AG04450 (cell line): ENCODE data around the gene RELCH. TPM values are rescaled to one million over a fixed set of nuclear protein-coding genes. Genes with fewer than 3 reads are reported as not detected.

ENCODE experiments used
- CTCF ChIA-PET: fragments of 300-600, 350-600 bp; formaldehyde crosslinking; extraction: SDS; loops from one replicate; lab custom pipeline; 2022; ENCODE audit warnings: antibody characterized with exemption, inconsistent platforms; lab: Charles Lee
- POLR2A ChIA-PET: fragments of 350-600 bp; formaldehyde crosslinking; extraction: SDS; loops from one replicate; lab custom pipeline; 2021; ENCODE audit warnings: antibody characterized with exemption, inconsistent platforms; lab: Yijun Ruan, JAX
- DNase-seq: peaks from one replicate; pipeline ENCODE4 v3.0.0-alpha.2; 2011; ENCODE audit warnings: low read depth, low spot score
- H3K27ac ChIP-seq: one replicate; pipeline ENCODE4 v1.5.1; 2012; ENCODE audit warnings: low read depth, low read length, control low read depth
- H3K27me3 ChIP-seq: one replicate; pipeline ENCODE4 v1.6.0; 2012; ENCODE audit warnings: low read length; ENCODE audit not compliant: control insufficient read depth, insufficient read depth
- H3K4me3 ChIP-seq: 2 replicates; pipeline ENCODE4 v1.5.1; 2011; ENCODE audit warnings: mild to moderate bottlenecking, low read depth, low read length, control low read depth
- H3K9me3 ChIP-seq: 2 replicates; pipeline ENCODE4 v1.5.1; 2012; ENCODE audit warnings: low read length; ENCODE audit not compliant: control insufficient read depth, insufficient read depth
- polyA plus RNA-seq: library from polyadenylated mRNA; depleted of rRNA; stranded (reverse); fragments of >200 nt; gene quantifications from 2 replicates; pipeline ENCODE4 v1.2.3, GENCODE V29; 2011
- TF ChIP-seq, protein P1 (sequence below): IDR thresholded peaks from 2 replicates; pipeline ENCODE4 v1.5.1; 2011; ENCODE audit warnings: low read depth, low read length, control low read depth, inconsistent platforms

Gene RELCH
- polyA plus RNA-seq, 1 experiment, result 14.5 TPM

DNA sequence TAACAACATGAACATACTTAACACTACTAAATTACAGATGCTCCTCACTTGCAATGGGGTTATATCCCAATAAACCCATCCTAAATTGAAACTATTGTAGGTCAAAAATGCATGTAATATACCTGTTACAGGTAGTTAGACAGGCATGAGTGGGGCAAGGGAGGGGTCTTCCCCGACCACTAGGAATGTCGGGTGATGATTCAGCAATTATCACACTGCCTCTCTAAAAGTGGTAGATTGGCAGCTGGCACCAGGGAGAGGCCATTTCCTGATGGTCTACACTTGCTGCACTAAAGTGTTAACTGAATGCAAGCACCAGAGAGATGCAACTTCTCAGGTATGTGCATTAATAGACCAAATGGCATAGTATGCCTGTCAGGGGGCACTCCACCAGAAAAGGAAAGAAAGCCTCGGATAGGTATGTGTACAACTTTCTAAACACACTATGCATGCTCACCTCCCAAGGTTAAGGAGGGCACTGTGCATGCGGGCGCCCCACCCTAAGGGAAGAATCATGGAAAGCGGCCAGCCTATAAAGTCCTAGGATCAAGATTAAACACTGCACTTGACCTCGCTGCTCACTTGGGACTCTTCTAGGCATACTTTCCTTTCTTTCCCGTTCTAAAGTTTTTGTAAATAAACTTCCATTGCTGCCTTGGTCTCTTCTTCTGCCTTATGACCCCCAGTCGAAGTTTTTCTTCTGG lies 35.8 kb upstream of the RELCH start:
- Histone ChIP-seq H3K9me3 (no peaks in the 10 kb centered on the region), H3K27me3 (no peaks in the 10 kb centered on the region), H3K4me3 (no peak overlapping the region), H3K27ac (no peak overlapping the region)
- TF ChIP-seq, protein P1, sequence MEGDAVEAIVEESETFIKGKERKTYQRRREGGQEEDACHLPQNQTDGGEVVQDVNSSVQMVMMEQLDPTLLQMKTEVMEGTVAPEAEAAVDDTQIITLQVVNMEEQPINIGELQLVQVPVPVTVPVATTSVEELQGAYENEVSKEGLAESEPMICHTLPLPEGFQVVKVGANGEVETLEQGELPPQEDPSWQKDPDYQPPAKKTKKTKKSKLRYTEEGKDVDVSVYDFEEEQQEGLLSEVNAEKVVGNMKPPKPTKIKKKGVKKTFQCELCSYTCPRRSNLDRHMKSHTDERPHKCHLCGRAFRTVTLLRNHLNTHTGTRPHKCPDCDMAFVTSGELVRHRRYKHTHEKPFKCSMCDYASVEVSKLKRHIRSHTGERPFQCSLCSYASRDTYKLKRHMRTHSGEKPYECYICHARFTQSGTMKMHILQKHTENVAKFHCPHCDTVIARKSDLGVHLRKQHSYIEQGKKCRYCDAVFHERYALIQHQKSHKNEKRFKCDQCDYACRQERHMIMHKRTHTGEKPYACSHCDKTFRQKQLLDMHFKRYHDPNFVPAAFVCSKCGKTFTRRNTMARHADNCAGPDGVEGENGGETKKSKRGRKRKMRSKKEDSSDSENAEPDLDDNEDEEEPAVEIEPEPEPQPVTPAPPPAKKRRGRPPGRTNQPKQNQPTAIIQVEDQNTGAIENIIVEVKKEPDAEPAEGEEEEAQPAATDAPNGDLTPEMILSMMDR, result no peak
- CTCF ChIA-PET, result no interaction called here
- POLR2A ChIA-PET, result no interaction called here
- no peak for DNase-seq

DNA sequence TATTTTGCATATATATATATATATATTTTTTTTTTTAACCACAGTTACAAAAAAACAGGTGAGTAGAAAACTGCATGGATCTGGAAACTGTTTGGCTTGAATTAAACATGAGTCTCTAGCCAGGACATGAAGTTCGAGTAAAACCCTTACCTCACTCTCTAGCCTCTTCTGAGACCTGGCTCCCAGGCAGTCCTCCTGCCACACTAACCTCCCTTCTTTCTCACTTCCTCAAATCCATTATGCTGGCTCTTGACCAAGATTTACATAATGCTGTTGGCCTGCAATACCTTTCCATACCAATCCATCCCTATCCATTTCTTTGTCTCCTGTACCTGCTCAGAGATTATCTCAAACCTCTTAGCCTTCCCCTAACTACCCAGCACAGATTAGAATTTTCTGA lies 34.2 kb upstream of the RELCH start:
- no peaks in the 10 kb centered on the region for H3K27me3 ChIP-seq
- TF ChIP-seq, protein P1, result no peak
- CTCF ChIA-PET, result no interaction called here
- H3K4me3 ChIP-seq, result no peak overlapping the region
- no peak for DNase-seq
- no peaks in the 10 kb centered on the region for H3K9me3 ChIP-seq
- H3K27ac ChIP-seq, result no peak overlapping the region
- POLR2A ChIA-PET, result no interaction called here

DNA sequence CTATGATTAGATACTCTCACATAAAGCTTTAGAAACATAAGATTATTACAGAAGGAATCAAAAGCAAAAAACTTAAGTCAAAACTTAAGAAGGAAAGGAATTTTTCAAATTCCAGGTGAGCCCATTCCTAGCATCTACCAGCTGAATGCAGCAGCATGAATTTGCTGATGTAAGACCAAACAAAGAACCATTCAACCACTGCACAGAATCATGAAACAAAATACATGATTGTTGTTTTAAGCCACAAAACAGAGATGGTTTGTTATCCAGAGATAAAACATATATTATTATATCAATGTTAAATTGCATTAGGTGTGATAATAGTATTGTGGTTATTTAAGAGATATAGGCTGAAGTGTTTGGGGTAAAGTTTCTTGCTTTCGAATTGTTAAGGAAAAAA lies 29.2 kb upstream of the RELCH start:
- CTCF ChIA-PET, result no interaction called here
- Histone ChIP-seq H3K27me3 (no peaks in the 10 kb centered on the region), H3K27ac (no peak overlapping the region), H3K4me3 (no peak overlapping the region), H3K9me3 (no peaks in the 10 kb centered on the region)
- TF ChIP-seq, protein P1, result no peak
- DNase-seq, result no peak
- POLR2A ChIA-PET, result no interaction called here

DNA sequence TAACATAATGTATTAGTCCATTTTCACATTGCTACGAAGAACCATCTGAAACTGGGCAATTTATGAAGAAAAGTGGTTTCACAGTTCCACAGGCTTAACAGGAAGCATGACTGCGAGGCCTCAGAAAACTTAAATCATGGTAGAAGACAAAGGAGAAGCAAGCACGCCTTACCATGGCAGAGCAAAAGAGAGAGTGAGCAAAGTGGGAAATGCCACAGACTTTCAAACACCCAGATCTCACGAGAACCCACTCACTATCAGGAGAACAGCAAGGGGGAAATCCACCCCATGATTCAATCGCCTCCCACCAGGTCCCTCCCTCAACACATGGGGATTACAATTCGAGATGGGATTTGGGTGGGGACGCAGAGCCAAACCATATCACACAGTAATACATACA lies 22.7 kb upstream of the RELCH start:
- no peak overlapping the region for H3K4me3 ChIP-seq
- CTCF ChIA-PET, result interaction anchor here (1.2 to 1.5 kb wide), 2 partner anchors 19 to 582 kb away, joined by 5 to 6 read pairs; no protein-coding TSS in a partner anchor
- POLR2A ChIA-PET, result no interaction called here
- TF ChIP-seq, protein P1, result no peak
- H3K9me3 ChIP-seq, result no peaks in the 10 kb centered on the region
- H3K27ac ChIP-seq, result no peak overlapping the region
- DNase-seq, result no peak
- H3K27me3 ChIP-seq, result no peaks in the 10 kb centered on the region

DNA sequence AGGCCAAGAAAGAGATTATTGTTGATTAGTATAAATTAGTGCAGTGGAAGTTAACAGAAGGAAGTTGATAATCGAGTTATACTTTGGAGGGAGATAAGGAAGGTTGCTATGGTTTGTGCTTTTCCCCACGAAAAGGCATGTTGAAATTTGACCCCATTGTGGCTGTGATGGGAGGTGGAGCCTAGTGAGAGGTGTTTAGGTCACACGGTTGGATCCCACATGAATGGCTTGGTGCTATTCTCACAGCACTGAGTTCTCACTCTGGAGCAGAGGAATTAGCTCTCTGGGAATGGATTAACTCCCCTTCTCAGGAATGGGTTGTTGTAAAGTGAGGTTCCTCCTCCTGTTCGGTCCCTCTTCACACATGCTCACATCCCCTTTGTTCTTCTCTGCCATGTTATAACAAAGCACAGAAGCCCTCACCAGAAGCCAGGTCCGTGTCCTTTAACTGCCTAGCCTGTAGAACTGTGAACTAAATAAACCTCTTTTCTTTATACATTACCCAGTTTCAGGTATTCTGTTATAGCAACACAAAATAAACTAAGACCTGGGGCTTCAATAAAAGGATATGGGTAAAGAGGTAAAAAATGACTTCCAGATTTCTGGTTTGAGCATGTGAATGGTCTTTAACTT lies 22.1 kb upstream of the RELCH start:
- Histone ChIP-seq H3K27ac (no peak overlapping the region), H3K9me3 (no peaks in the 10 kb centered on the region), H3K4me3 (no peak overlapping the region), H3K27me3 (no peaks in the 10 kb centered on the region)
- POLR2A ChIA-PET, result no interaction called here
- TF ChIP-seq, protein P1, result no peak
- no peak for DNase-seq
- CTCF ChIA-PET, result no interaction called here
